ENCODE results near the gene LCN15.

Gene LCN15

DNA sequence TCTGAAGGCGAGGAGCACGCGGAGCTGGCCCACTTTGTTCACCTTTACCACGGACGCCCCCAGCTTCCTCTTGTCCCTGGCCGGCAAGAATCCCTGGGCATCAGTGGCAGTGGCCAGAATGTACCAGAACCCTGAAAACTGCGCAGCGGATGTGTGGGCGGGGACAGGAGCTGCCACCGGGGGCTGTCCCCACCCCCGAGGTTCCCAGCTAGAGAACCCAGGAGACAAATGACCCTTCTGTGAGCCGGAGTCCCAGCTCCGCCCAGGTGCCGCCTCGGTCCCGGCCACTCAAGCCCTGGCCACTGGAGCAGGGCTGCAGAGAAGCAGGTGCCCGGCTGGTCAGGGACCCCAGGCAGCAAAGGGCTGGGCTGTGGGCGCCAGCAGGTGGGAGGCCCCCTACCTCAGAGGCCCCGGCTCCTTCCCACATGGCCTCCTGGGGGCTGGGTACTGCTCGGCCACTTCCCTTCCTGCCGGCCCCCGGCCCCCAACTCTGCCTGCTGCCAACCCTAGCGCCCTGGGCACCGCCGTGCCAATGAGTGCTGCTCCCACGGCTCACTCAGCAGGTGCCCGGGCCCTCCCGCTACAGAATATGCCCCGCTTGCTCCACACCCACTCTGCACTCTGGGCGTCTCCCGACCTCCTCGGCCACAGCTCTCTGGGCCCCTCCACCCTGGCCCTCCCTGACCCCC is 22.3 kb downstream of the LCN15 start:
- DNase-seq (ENCODE audit: low read depth in 1 of 2, low spot score in 1 of 2) = no peak

DNA sequence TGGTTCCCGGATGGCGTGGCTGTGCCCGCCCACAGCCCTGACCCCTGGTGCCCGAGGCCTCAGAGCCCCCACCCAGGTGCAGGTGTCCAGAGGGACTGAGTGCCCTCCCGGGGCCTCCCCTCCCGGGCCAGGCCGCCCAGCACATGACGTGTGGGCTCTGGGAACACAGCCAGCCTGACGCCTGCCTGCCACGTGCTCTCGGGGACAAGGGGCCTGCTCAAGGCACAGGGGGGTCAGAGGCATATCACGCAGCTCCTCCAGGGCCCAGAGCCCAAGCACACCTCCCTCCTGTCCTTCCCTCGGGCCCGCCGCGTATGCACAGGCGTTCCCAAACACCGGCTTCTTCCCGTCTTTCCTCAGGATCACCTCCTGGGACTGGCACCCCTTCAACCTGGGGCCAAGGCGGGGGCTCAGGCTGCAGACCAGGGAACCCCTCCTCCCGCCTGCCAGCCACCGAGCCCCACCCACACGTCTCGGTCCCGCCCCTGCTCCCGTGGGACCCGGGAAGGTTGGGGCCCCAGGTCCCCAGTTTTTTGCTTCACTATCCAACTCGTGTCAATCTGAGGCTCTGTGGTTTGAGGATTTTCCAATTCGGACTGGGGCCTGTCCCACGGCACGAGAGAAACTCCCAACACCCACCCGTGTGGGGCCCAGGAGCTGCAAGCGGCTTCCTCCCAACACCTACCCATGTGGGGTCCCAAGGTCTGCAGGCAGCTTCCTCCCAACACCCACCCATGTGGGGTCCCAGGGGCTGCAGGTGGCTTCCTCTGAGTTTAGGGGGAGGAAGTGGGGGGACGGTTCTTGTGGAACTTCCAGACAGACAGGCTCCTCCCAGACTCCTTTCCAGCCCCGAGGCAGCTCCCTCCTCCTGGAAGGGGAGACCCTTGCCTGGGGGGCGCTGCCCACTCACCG is 23.1 kb downstream of the LCN15 start:
- DNase-seq (ENCODE audit: low read depth in 1 of 2, low spot score in 1 of 2) = no peak

DNA sequence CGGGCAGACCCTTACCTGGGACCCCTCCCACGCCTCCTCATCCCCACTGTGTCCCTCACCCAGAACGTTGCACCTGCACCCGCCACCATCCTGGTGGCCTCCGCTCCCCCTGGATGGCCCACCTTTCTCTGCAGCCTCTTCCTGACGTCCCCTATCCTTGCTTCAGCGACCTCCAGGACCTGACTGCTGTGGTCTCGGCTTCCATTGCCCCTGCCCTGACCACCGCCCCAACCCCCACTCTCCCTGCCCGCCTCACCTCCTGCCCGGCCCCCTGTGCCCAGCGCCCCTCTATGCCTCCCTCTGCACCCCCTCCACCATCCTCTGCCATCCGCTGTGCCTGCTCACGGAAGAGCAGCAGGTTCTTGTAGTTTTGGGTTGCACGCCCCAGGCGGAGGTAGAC is 23.8 kb downstream of the LCN15 start:
- no peak for DNase-seq (ENCODE audit: low read depth in 1 of 2, low spot score in 1 of 2)

DNA sequence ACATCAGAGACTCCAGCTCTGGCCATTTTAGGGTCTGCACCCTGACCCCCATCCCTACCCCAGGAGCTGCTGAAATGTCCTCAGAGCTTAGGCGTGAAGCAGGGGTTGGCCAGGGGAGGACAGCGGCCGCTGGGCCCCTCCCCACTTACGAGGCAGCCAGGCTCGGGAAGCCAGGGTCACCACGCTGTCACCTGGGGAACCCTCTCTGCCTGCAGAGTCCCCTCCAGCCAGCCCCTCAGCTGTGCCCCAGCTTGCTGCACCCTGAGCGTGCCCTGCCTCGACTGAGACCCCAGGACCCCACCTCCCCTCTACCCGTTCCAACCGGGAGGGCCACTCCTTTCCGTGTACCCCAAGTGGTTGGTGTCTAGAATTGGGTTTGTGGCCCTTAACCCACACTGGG is 24.2 kb downstream of the LCN15 start:
- no peak for DNase-seq (ENCODE audit: low read depth in 1 of 2, low spot score in 1 of 2)

DNA sequence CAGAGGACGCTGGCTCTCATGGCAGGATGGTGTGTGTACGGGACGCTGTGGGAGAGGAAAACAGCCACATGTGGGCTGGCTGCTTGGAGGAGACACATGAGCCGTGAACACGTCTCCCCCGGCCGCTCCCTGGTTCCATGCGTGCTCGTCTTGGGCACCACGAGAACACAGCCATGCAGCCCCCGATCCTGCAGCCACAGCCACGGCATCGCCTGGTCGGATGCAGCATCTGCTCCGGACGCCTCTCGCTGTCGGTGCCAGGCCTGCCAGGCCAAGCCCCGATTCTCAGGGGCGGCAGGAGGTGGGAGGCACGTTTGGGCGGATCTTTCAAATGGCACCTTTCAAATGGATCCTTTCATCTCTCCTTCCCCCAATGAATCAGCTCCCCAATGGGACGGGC is 24.8 kb downstream of the LCN15 start:
- no peak for DNase-seq (ENCODE audit: low read depth in 1 of 2, low spot score in 1 of 2)

DNA sequence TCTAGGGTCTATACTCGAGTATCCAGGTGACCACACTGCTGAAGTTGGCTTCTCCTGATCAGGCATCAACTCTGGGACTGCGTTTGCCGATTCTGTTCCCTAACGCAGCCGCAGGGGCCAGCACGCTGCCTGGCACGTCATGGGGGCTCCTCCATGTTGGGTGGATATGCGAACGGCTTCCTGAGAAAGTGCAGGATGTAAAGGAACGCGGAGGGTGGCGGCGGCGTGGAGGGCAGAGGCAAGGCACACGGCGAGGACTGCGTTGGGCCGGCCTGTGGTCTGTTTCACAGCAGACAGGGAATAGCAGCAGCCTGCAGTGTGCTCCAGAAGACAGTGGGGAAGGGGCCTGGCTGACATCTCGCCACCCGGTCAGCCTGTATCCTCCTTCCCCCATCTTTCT is 25.4 kb downstream of the LCN15 start:
- DNase-seq (ENCODE audit: low read depth in 1 of 2, low spot score in 1 of 2) = no peak

DNA sequence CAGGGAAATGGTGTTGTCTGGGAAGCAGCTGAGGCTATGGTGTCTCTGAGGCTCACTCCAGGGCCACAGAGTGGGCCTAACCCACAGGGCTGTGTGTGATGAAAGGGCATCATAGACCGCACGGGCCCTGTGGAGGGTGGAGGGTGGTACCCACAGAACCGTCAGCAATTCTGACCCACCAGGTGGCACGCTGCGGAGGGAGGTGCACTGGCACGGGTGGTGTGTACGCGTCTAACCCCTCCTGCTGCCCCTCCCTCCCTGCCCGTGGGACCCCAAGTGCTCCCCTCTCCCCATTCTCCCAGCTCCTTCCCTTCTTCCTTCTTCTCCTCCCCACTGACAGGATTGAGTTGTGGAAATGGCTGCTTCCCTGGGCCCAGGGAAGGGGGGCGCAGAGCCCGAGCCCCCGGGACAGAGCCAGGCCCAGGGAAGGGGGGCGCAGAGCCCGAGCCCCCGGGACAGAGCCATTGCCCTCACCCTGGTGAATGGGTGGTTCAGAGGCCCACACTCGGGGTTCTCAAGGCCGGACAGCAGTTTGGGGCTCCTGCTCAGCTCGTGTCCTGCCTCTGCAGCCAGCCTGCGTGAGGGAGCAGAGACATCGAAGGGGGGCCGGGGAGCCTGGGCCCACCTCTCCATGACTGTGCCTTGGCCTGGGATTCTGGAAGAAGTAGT is 28.4 kb downstream of the LCN15 start:
- no peak for DNase-seq (ENCODE audit: low read depth in 1 of 2, low spot score in 1 of 2)

DNA sequence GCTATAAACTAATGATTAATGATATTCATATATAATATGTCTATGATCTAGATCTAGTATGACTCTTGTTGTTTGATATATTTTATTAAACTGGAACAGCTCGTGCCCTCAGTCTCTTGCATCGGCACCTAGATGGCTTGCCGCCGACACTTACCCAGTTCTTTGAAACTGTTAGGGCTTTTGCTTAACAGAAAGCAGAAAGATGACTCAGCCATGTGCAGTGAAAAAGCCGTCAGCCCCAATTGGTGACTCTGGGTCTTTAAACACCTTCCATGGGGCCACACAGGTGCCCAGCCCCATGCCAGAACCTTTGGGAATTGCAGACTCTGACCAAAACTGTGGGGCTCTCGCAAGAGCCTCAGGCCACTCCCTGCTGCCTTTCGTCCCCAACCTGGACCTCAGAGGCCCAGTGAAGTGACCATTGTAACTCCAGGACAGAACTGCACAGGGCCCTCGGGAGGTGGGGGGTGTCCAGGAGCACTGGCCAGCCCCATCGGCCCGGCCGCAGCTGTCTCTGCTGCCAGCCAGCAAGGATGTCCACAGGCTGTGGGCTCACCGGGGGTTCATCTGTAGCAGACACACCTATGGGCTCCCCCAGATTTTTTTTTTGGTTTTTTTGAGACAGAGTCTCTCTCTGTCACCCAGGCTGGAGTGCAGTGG is 29.4 kb downstream of the LCN15 start:
- no peak for DNase-seq (ENCODE audit: low read depth in 1 of 2, low spot score in 1 of 2)

DNA sequence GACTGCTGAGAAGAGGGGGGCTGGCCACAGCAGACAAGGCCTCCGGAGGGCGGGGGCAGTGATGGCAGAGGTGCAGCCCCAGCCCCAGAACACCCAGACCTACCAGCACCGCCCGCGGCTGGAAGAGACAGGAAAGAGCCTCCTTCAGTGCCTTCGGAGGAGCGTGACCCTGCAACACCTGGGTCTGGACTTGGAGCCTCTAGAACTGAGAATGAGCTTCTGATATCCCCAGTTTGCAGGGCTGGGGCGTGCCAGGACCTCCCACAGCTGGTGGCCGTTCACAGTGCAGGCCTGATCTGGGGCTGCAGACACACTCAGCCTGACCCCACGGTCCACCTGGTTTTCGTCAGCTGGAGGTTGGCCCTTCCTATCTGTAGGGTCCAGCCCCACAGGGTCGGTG is 30.7 kb downstream of the LCN15 start:
- DNase-seq (ENCODE audit: low read depth in 1 of 2, low spot score in 1 of 2) = no peak

DNA sequence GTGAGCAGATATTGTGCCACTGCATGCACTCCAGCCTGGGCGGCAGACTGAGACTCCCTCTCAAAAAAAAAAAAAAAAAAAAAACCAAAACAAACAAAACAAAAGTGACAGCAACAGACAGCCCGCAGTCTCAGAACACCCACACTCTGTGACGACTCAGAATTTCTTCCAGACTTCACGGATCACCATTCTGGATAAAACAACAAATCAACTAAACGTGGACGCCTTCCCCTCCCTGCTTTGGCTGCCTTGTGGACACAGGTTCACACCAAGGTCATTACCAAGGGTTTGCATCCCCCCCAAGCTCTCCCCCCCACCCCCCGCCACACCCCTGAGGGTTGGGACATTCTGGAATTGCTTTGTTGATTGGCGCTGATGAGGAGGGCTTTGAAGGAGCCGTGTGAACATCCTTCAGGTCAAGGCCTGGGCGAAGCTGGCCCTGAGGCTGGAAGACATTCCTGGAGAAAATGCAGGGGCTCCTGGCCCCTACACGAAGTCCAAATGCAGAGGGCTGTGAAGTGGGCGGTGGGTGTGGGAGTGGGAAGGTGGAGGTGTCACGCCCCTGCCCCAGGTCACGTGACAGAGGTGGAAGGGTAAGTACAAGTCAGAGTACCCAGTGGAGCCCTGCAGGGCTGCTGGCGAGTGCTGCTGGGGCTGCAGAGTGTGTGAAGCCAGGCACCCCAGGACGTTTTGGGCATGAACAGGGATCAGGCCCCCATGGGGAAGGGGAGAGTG is 31.7 kb downstream of the LCN15 start:
- no peak for DNase-seq (ENCODE audit: low read depth in 1 of 2, low spot score in 1 of 2)

DNA sequence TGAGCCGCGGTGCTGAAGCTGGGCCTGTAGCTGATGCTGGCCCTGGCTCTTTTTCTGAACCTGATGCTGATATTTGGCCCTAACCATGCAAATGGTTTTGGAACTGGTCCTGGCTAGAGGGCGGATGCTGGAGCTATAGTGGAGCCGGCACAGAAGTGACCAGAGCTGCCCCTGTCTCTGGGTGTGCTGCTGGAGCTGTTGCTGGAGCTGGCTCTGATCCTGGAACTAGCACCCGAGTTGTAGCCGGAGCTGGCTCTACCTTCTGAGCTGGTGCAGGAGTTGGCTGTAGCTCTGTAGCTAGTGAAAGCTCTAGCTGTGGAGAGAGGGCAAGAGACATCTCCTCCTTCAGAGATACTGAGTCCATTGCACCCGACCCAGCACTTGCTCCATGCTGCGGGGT is 34.4 kb downstream of the LCN15 start:
- no peak for DNase-seq (ENCODE audit: low read depth in 1 of 2, low spot score in 1 of 2)

DNA sequence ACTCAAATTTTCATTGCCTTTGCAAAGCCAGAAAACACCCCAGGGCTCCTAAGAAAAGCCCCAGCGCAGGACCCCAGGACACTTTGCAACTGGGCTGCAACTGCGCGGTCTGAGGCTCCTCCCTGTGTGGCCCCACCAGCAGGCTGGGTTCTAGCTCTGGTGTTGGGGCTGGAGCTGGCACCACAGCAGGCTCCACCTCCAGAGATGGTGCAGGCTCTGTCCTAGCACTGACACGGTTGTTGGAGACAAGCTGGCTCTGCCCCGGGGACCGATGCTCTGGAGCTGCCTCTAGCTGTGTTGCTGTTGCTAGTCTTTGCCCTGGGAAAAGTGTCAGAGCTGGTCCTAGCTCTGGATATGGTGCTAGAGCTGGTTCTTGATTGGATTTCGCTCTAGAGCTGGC is 35.2 kb downstream of the LCN15 start:
- no peak for DNase-seq (ENCODE audit: low read depth in 1 of 2, low spot score in 1 of 2)

DNA sequence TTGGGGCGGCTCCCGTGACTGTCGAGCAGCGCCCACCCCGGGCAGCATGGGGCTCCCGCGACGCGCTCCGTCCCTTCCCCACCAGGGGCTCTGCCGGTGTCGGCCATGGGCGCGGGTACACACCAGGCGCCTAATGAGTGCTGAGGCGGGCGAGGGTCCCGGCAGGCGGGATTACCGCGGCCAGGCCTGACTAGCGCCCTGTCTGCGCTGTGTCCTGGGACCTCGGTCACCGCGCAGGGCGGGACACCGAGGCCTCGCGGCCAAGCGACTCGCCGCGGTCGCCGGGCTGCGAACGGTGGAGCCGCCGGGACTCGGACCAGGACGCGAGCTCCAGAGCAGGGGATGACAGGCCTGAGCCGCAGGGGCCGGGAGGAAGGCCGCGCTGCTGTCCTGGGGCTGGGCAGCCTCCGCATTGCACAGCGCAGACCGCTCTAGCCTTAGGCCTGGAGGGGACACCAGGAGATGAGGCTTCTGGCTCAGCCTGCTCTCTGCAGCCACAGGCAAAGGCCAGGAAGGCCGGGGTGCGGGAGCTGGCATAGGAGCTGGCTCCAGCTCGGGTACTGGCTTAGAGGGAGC is 35.7 kb downstream of the LCN15 start:
- DNase-seq (ENCODE audit: low read depth in 1 of 2, low spot score in 1 of 2) = no peak

DNA sequence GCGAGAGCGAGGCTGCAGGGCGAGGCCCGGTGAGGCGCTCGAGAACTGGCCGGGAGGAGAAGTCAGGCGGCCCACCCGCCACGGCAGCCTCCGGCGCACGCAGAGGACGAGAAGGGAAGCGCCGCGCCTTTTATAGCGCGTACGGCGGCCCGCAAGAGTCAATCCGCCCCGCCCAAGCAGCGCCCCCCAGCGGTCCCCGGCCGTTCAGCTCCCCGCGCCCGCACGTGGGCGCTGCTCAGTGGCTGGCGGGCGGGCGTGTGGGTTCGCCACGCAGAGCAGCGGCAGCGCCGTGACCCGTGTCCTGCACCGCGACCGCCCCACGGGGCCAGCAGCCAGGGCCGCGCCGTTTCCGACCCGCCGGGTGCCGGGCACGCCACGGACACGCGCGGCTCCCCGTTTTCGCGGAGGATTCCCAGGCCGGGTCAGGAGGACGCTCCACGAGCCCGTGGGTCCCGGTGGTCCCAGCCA is 36.2 kb downstream of the LCN15 start:
- peak; percentile 89 to 94 for DNase-seq (ENCODE audit: low read depth in 1 of 2, low spot score in 1 of 2)

DNA sequence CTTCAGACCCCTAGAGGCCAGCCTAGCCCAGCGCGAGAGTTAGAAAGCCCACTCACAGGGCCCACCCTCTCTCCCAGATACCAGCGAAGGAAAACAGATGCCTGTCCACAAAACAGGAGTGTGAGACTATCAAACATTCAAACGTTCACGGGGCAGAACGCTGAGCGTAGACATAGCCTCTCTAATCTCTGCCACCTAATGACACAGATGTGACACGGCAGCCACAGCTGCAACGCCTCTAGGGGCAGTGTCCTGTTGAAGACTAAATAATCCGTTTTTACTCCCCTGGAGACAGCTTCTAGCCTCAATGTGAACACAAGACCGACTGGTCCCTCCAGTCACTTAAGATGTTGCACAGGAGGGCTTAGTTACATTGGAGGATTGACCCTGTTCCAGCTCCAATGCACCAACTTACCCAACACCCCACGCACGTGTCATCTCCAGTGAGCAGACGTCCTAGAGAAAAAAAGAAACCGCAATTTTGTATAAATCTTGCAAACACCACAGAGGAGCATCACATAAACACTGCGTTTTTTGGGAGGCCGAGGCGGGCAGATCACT is 37.6 kb downstream of the LCN15 start:
- DNase-seq (ENCODE audit: low read depth in 1 of 2, low spot score in 1 of 2) = no peak

DNA sequence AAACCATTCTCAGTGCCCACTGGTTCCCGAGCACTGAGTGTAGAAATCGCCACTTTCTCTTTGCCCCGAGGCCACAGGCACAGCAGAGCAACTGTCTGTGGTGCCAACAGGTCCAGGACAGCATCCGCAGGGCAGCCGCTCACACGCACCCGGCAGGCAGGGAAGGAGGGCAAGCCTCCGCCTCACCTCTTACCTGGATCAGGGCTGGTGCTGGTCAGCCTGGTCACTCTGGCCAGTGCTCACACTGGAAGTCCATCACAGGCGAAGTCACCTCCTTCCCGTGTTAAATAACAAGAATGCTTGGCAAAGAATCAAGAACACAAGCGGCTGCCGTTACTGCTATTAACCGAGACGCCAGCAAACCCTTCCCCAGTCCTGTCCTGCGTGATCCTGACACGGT is 38.2 kb downstream of the LCN15 start:
- DNase-seq (ENCODE audit: low read depth in 1 of 2, low spot score in 1 of 2) = no peak

DNA sequence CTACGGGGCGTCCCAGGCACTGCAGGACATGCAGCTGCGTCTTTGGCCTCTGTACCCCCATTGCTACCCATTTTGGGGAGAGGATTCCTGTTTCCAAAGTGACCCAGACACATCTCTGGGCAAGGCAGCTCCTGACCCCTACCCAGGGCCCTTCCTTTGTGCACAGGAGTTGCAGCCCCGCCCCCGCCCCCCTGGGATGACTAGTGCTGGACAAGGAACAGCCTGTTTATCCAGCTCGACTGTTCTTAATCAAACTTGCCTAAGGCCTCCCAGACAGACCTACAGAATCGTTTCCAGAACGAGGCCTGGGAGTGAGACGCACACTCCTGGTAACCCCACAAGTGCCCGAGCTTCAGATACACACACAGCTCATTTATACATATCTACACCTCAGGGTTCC is 38.7 kb downstream of the LCN15 start:
- DNase-seq (ENCODE audit: low read depth in 1 of 2, low spot score in 1 of 2) = no peak

DNA sequence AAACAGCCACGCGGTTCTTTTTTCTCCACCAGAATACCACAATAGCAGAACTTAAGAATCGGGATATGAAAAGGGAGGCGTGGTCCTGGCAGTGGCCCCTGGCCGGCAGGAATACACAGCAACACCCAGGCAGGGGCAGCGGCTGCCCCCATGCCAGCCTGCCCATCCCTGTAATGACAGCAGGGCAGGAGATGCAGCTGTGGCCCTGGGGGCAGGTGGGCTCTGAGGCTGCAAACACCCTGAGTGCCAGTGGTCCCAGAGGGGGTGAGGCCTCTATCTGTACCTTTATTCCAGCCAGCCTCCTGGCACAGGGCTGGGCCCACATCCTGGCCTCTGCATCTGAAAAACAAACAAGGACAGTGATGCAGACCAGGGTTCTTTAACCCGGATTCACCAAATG is 39.5 kb downstream of the LCN15 start:
- no peak for DNase-seq (ENCODE audit: low read depth in 1 of 2, low spot score in 1 of 2)

DNA sequence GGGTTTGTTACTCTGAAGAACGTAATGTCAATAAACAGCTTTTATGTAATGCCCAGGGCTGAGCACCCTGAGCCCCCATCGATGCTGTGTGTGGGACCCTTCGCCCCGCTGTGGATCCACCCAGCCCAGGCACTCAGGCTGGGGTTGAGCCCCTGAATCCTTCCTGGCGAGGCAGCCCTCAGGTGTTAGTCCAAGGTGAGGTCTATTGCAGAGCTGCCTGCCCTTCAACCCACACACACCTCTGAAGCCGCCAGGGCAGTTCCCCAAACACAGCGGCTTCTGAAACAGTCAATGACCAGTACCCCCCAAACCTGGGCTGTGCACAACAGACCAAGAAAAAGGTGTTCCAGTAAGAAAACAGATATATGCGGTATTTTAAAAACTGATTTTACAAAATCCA is 40.3 kb downstream of the LCN15 start:
- DNase-seq (ENCODE audit: low read depth in 1 of 2, low spot score in 1 of 2) = no peak

DNA sequence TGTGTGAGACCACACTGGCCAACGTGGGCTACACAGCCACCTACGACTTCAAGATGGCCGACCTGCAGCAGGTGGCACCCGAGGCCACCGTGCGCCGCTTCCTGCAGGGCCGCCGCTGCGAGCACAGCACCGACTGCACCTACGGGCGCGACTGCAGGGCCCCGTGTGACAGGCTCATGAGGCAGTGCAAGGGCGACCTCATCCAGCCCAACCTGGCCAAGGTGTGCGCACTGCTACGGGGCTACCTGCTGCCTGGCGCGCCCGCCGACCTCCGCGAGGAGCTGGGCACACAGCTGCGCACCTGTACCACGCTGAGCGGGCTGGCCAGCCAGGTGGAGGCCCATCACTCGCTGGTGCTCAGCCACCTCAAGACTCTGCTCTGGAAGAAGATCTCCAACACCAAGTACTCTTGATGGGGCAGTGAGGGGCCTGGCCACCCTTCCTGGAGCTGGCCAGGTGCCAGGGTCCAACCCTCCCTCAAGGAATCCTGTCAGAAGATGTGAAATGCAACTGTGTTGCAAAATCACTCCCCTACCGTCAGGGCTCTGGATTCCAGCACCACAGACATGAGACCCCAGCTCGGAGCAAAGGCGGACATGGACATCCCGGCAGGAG is 40.8 kb downstream of the LCN15 start:
- DNase-seq (ENCODE audit: low read depth in 1 of 2, low spot score in 1 of 2) = no peak

All from stimulated activated CD4-positive, alpha-beta T cell treated with anti-CD3 and anti-CD28 coated beads, Interleukin-15, amount 100 ng/mL, for 1 hour (primary cell).